Inferior parietal cortex (tissue), 1 donor: ENCODE data around the gene CTSC.
"Not testable (repeated sequence)": the region's sequence is repeated elsewhere in the genome, so short reads cannot be mapped to it uniquely, and the experiment has no call there.

Experiments used
- DNase-seq: peaks from one replicate; pipeline ENCODE4 v3.0.0-alpha.2; 2016; ENCODE audit errors: extremely low spot score

Gene CTSC

DNA sequence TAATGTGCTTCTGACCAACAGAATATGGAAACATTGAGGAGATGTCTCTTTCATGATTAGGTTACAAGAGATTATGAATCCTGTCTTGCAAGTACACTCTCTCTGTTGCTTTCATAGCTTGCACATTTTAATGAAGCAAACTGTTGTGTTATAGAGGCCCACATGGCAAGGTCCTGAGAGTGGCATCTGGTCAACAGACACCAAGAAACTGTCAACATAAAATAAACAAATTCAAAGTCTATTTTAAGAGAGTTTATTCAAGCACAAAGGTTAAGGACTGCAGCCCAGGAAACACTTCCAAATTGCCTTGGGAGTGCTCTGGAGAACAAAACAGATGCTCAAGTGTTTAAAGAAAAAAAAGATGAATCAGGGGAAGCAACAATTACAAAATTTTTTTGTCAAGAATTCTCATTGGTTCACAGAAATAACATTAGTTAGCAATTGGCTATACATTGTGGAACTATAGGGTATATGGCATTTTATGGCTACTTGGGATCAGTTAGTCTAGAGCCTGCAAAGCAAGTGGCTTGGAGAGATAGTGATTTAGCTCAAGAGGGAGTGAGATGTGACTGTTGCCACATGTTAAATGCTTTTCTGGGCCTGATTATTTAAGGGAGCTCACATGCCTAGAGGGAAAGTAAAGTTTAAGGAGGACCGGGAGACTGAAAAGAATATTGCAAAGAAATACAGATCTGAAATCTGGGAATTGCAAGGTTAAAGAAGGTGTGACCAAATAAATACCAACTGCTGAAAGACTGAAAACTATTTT lies 54.6 kb downstream of the CTSC start:
- DNase-seq = no peak

- no peak for DNase-seq
Measured at GRCh38 chr11:88281317-88281712, 56.2 kb downstream of the CTSC start.

- DNase-seq = no peak
Measured at GRCh38 chr11:88280673-88281316, 56.7 kb downstream of the CTSC start.

- no peak for DNase-seq
Measured at GRCh38 chr11:88277349-88277915, 60.1 kb downstream of the CTSC start.

- DNase-seq = no peak
Measured at GRCh38 chr11:88275636-88276035, 61.9 kb downstream of the CTSC start.

GRCh38 chr11:88266919-88267318 lies 70.6 kb downstream of the CTSC start:
- no peak for DNase-seq

- DNase-seq = no peak
Measured at GRCh38 chr11:88266157-88266556, 71.4 kb downstream of the CTSC start.

DNA sequence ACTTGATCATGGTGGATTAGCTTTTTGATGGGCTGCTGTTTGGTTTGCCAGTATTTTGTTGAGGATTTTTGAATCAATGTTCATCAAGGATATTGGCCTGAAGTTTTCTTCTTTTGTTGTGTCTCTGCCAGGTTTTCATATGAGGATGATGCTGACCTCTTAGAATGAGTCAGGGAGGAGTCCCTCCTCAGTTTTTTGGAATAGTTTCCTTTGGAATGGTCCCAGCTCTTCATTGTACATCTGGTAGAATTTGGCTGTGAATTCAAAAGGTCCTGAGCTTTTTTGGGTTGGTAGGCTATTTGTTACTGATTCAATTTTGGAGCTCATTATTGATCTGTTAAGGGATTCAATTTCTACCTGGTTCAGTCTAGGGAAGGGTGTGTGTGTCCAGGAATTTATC lies 78.1 kb downstream of the CTSC start:
- no peak for DNase-seq

DNA sequence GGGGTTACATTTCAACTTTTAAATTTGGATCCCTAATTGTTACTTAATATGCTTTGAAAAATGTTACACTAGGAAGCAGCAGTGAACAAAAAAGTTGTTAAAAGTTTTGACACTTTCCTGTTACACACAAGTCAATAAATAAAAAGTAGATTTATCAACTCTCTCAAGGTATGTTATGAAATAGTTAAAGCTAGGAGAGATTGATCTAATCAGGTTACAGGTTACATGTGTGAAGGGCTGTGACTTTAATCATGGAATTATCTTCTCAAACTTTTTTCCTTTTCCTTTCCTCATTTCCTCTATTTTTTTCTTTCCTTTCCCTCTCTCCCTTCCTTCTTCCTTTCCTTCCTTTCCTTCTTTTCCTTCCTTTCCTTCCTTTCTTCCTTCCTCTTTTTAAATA lies 85.3 kb downstream of the CTSC start:
- DNase-seq = no peak

DNA sequence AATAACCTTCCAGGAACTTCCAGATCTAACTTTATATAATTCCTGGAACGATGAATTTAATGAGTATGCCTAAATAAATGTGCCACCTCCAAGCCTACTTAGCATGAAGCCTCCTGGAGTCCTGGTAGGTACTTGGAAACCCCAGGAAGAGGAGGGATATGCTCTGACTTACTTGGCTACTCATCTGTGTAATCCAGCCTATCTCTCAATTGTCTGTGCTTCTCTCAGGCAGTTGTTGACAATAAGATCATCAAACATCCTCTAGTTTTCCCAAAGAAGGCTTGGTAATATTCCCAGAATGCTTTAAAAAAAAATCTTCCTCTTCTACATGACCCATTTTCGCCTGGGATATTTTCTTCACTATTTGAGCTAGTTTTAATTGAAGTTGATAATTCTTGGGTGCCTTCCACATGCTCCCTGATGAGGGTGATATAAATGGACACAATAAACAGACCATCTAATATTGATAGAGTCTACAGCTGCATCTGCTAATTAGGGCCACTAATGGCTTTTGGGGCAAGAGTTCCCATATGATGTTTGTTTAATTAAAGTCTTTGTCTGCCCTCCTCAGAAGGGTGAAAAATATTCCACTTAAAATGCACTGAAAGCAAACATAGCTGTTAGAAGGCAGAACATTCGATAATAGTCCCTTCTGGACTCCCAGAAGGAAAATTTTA lies 86.8 kb downstream of the CTSC start:
- no peak for DNase-seq

DNA sequence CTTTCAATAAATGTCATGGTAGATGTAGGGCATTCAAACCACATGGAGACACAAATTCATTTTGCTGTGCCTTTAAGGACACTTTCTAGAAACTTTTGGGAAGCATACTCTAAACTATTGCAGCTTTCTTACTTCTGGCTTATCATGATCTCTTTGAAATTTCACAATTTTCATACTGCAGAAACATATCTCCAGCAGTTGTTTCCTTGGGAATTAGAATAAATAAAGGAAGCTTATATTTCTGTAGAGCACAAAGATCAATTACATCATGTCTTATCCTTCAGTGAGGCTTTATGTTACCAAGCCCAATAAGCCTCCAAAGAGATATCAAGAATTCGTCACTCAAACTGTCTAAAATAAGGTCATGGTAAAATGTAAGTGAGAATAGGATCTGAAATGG lies 87.8 kb downstream of the CTSC start:
- DNase-seq = no peak

DNA sequence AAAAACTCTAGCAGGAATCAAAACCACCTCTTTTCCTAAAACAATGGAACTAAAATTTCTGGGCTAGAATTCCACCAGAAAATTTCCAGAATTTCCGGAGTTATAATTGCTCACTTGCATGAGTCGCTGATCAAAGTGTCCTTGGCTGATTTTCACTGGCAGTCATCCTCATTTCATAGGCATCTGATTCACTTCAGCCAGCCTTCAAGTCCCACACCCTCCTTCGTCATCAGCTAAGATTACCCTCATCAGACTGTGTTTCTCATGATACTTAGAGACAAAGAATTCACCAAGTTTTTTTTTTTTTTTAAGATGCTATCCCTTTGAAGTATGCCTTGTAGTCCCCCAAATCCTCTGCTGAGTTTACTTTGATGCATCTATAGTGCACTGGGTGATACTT lies 90.8 kb downstream of the CTSC start:
- DNase-seq = no peak

DNA sequence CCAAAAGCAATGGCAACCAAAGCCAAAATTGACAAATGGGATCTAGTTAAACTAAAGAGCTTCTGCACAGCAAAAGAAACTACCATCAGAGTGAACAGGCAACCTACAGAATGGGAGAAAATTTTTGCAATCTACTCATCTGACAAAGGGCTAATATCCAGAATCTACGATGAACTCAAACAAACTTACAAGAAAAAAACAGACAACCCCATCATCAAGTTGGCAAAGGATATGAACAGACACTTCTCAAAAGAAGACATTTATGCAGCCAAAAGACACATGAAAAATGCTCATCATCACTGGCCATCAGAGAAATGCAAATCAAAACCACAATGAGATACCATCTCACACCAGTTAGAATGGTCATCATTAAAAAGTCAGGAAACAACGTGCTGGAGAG lies 92.0 kb downstream of the CTSC start:
- not testable (repeated sequence) for DNase-seq
